ENCODE measurements around the gene PITPNC1. TPM values are rescaled to one million over a fixed set of nuclear protein-coding genes. Genes with fewer than 3 reads are reported as not detected.

The PITPNC1 gene
- total and polyA plus RNA-seq, 4 donors = 8.0 to 21.1 (median 15.2) TPM

DNA sequence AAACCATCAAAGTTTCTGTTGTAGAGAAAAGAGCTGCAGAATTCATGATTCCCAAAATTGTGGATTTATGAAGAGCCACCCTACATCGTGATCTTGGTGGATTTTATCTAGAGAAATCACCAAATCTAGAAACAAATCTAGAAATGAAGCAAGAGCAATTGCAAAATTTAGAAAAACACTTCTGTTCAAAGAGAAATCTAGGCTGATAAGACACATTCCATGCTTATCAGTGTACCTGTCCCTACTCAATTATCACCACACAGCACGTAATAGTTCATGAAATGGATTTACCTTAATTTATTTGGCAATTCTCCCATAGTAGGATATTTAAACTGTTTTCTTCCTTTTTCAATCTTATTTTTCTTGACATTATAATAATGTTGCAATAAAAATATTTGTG, 246.7 kb downstream of the PITPNC1 start:
- ATAC-seq (ENCODE audit: insufficient read depth, low FRiP score) = no peak
- H3K4me1 ChIP-seq (ENCODE audit: control insufficient read depth in 5 of 5, insufficient read depth in 5 of 5, low read length in 5 of 5) = peaks cover 0 to 3% (median 0%) of the 10 kb centered on the region in 5 donors
- H3K27me3 ChIP-seq (ENCODE audit: control insufficient read depth in 3 of 3, insufficient read depth in 3 of 3, low read length in 2 of 3) = no peaks in the 10 kb centered on the region
- no peak overlapping the region for H3K4me3 ChIP-seq
- peaks cover 0 to 4% (median 0%) of the 10 kb centered on the region in 4 donors for H3K36me3 ChIP-seq (ENCODE audit: control insufficient read depth in 4 of 4, insufficient read depth in 4 of 4, low read length in 4 of 4)
- no peaks in the 10 kb centered on the region for H3K9me3 ChIP-seq (ENCODE audit: control insufficient read depth in 4 of 4, insufficient read depth in 3 of 4, low read length in 3 of 4)
- 66 to 81% methylated on average over 2 of the region's 2 CpGs for WGBS, 2 donors
- no peak overlapping the region for H3K27ac ChIP-seq (ENCODE audit: low read depth in 1 of 2, low read length in 1 of 2)
- DNase-seq = no peak
- no peak for TF ChIP-seq CTCF (IDR thresholded peaks at IDR 0.05; ENCODE audit: control extremely low read depth, extremely low read depth)
- no peak overlapping the region for H3K9ac ChIP-seq (ENCODE audit: insufficient read depth in 1 of 2, low read length in 2 of 2)

DNA sequence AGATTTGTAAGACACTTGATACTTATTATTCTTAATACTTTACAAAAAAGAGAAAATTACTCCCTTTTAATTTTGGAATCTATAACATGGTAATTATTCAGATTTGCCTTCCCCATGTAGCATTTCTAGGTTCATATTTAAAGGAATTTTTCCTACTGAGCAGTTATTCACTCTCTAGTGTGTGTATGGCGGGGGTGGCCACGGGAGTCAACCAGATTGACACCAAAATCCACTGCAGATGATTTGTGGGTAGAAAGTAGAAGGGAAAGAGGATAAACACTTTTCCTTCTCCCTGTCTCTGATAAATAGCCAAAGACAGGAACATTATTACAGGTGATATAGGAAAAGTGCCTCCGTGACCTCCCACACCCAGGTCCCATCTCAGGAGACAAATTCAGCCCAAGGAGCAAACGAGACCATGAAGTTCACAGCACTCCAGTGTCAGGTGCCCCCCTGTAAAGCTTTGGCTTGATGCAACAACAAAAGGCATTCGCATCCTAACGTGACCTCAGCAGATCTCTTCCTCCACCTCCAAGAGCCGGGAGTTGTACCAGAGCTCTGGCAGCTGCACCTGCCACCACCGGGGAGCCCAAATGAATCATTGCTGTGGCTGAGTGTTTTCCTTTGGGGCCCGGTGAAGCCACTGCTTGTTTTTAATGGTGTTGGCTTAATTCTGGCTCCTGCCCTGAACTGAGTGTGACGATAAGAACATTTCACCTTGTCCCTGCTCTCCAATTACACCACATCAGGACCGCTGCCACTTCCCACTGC, 248.0 kb downstream of the PITPNC1 start:
- DNase-seq = no peak
- Histone ChIP-seq H3K9me3 (ENCODE audit: control insufficient read depth in 4 of 4, insufficient read depth in 3 of 4, low read length in 3 of 4) (no peaks in the 10 kb centered on the region), H3K36me3 (ENCODE audit: control insufficient read depth in 4 of 4, insufficient read depth in 4 of 4, low read length in 4 of 4) (peaks cover 0 to 4% (median 0%) of the 10 kb centered on the region in 4 donors), H3K9ac (ENCODE audit: insufficient read depth in 1 of 2, low read length in 2 of 2) (no peak overlapping the region), H3K27me3 (ENCODE audit: control insufficient read depth in 3 of 3, insufficient read depth in 3 of 3, low read length in 2 of 3) (no peaks in the 10 kb centered on the region), H3K27ac (ENCODE audit: low read depth in 1 of 2, low read length in 1 of 2) (no peak overlapping the region), H3K4me1 (ENCODE audit: control insufficient read depth in 5 of 5, insufficient read depth in 5 of 5, low read length in 5 of 5) (peaks cover 0 to 5% (median 0%) of the 10 kb centered on the region in 5 donors), H3K4me3 (no peak overlapping the region)
- ATAC-seq (ENCODE audit: insufficient read depth, low FRiP score) = no peak
- no peak for TF ChIP-seq CTCF (IDR thresholded peaks at IDR 0.05; ENCODE audit: control extremely low read depth, extremely low read depth)
- WGBS, 2 donors = 82 to 83% methylated on average over 11 of the region's 11 CpGs

GRCh38 chr17:67625971-67626370, 248.9 kb downstream of the PITPNC1 start:
- Histone ChIP-seq H3K27me3 (ENCODE audit: control insufficient read depth in 3 of 3, insufficient read depth in 3 of 3, low read length in 2 of 3) (no peaks in the 10 kb centered on the region), H3K9ac (ENCODE audit: insufficient read depth in 1 of 2, low read length in 2 of 2) (no peak overlapping the region), H3K4me3 (no peak overlapping the region), H3K36me3 (ENCODE audit: control insufficient read depth in 4 of 4, insufficient read depth in 4 of 4, low read length in 4 of 4) (peaks cover 0 to 4% (median 0%) of the 10 kb centered on the region in 4 donors), H3K4me1 (ENCODE audit: control insufficient read depth in 5 of 5, insufficient read depth in 5 of 5, low read length in 5 of 5) (peaks cover 0 to 5% (median 0%) of the 10 kb centered on the region in 5 donors), H3K27ac (ENCODE audit: low read depth in 1 of 2, low read length in 1 of 2) (no peak overlapping the region), H3K9me3 (ENCODE audit: control insufficient read depth in 4 of 4, insufficient read depth in 3 of 4, low read length in 3 of 4) (no peaks in the 10 kb centered on the region)
- TF ChIP-seq CTCF (IDR thresholded peaks at IDR 0.05; ENCODE audit: control extremely low read depth, extremely low read depth) = no peak
- DNase-seq = no peak
- ATAC-seq (ENCODE audit: insufficient read depth, low FRiP score) = no peak
- WGBS, 2 donors = 93 to 95% methylated on average over 4 of the region's 4 CpGs

All from lung (tissue), 12 donors.